NCI-H82 treated with DMSO at 0.1 percent for 48 hours (cell line): ENCODE measurements around the gene CXXC1.
"Not testable (repeated sequence)": the region's sequence is repeated elsewhere in the genome, so short reads cannot be mapped to it uniquely, and the experiment has no call there.

Source experiments
- DNase-seq: peaks from one replicate; lab custom pipeline; 2025; ENCODE audit not compliant: unreplicated experiment; lab: John Stamatoyannopoulos, UW

The CXXC1 gene

DNA sequence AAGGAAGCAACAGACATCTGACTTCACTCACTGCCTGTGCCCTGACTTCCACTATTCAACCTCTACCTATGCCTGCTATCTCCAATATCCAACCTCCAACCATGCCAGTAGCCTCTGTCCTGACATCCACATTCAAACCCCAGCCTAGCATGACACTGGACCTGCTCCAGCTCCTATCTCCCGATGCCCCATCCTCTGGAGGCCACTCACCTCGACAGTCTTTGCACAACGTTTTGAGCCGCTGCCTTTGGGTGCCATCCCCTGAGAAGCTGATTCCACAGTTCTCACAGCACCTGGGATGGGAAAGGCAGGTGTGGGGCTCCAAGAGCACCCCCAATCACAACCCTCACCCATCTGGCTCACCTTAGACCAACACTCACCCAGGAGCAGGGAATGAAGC, 11.0 kb downstream of the CXXC1 start:
- no peak for DNase-seq

DNA sequence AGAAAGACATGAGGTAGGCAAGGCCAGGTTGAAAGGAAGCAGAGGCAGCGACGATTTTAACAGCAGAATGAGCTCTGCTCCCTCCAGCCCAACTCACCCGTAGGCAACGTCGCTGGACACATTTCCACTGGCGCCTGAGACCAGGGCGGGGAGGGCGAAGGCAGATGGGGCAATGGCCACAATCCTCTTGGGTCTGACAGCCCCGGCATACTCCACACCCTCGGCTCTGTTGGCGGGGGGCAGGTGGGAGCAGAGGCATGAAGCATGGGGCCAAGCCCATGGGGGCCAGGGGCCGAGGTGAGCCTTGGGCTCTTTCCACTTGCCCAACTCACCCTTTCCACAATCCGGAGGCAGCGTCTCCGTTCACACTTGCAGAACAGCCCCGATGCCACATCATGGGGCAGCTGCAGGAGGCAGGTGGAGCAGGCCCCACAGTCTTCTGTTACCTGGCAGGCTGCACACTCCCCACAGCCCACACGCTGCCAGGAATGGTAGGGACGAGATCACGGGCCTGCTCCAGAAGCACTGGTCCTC, 11.9 kb downstream of the CXXC1 start:
- no peak for DNase-seq

DNA sequence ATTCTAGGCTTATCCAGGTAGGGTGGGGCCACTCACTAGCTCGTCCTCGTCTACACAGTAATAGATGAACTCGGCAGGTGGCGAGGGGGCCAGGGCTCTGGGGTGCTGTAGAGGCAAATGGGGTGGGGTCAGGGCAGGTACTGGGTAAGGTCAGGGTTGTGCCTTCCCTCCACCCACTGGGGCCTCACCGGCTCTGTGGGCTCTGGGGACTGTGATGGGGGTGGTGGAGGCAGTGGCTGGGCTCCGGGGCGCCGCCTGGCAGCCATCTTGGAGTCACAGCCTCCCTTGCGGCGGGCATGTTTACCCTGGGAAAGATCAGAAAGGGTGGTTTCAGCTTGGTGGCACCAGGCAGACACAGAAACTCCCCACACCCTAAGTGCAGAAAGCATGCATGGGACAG, 12.6 kb downstream of the CXXC1 start:
- DNase-seq, result no peak

DNA sequence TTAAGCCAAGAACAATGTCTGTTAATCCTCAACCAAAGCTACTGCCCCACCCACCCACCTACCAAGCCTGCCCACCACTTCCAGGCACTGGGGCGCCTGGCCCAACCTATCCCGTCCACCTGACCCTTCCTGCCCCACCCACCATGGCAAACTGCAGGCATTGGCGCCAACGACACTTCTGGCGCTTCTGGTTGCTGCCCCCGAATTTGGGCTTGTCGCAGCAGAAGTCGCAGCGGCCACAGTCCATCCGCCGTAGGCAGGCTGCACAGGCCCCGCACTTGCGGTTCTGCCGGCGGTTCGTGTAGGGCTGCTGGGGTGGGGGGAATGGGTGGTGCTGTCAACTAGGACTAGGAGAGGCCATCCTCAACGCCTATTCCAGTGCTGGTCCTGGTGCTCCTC, 13.4 kb downstream of the CXXC1 start:
- DNase-seq, result no peak

DNA sequence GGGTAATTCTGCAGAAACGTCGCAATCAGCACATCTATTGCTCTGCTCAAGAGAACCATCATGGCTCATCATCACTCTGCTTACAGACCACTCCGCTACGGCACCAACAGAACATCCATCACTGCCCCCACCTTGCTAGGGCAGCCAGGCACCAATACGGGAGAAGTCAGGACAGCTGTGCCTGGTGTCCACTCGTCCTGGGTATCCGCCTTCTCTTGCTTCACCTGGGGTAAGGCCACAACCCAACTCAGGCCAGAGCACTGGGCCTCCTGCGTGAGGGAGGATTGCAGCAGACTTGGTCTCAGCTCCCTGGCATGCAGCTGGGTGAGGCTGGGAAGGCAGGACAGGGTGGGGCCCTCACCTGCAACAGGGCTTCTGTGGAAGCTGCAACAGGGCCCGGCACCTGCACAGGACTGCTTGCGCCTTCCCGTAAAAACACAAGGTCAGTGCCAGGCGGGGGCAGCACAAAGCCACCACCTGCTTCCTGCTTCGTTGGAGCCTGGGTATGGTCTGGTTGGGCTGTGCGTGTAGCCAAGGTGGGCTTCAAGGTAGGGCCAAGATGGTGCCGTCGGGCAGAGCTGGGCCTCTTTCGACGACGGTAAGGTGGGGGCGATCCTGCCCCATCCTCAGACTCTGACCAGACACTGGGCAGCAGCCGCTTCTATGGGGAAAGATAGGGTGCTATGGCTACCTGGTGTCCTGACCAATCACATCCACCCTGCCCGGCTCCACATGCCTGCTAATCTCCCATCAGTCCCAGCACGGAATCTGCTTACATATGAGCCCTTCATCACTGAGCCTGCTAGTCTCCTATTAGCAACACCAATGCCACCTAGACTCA, 14.1 kb downstream of the CXXC1 start:
- DNase-seq, result no peak

DNA sequence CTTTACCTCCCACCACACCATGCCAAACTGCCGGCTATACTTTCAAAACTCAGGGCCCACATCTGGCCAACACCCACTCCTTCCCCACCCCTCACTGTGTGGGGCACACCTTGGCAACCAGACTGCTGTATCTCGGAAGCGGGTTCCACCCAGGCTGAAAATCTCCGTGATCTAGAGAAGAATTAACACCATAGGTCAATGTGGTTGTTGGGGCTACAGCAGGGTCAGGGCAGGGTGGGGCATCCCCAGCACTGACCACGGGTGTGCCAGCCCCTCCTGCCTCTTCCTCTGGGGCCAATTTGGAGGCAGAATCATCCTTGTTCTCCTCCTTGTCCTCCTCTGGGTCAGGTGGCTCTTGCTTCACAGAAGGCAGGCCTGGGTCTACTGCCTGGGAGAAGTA, 14.9 kb downstream of the CXXC1 start:
- no peak for DNase-seq

DNA sequence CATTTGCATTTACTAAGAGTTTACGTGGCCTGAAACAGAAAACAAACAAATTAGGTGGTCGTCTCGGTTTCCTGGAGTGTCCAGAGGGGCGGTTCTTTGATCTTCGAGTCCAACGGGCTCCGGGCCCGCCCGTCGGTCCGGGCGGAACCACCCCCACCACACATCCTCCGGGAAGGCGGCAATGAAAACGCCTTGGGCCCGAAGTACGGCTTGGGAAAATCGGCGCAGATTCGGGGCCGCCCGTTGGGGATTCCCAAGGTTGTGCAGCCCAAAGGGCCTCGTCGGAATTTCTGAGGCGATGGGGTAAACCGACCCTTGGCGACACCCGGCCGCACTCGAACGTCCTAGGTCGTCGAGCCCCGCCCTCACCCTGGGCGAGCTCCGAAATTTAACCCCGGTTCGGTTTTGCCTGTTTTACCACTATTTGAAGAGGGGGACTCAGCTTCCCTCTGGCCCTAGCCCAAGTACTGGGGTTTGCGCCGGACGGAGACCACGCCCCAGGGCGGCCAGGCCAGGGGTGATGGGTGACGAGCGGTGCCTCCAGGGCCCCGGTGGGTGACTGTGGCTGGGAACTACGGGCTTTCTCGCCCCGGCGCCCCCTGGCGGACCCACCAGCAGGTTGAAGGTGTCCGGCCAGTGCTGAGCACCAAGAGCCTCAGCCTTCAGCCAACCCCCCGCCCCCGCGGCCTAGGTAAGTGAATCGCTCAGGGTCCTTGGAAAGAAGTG, 19.3 kb downstream of the CXXC1 start:
- DNase-seq, result no peak

DNA sequence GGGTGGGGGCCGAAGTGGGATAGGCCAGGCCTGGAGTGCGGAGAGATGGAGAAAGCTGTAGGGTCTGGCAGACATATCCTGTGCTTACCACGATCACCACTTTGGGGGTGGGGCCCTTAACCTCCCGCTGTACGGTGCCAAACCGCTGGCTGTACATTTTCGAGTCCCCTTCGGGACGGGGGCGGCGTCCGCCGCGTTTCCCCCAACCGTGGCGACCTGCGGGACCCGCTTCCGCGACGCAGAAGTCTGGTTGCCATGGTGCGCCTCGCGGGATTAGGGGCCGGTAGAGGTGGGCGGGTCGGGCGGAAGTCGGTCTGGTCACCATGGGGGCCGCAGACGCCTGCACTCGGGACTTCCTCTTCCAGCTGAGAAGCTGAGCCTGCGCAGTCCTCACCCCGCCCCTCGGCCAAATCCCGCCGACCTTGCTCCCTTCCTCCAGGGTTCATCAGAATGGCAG, 21.2 kb downstream of the CXXC1 start, which contains the start of gene CFAP53:
Gene CFAP53 (minus strand): TSS at position 248 of the 457 bp plus-strand sequence. CDS start 91 bp downstream, at position 157.
- peak; percentile 64 for DNase-seq

DNA sequence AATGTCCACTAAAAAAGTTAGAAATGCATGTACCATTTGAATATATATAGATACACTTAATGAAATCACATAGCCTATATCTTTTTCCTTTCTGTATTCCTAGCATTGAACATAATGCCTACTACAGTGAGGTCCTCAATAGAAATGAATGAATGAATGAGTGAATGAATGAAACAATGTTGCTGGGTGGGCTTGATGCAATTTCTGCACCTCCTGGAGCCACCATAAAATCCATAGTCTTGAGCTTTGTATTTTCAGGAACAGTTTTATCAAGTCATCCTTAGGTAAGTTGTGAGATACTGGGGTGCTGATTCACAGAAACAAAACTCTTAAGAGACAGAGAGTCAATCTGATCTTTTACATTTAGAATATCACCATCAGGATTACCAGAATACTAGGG, 24.5 kb downstream of the CXXC1 start:
- DNase-seq, result no peak

DNA sequence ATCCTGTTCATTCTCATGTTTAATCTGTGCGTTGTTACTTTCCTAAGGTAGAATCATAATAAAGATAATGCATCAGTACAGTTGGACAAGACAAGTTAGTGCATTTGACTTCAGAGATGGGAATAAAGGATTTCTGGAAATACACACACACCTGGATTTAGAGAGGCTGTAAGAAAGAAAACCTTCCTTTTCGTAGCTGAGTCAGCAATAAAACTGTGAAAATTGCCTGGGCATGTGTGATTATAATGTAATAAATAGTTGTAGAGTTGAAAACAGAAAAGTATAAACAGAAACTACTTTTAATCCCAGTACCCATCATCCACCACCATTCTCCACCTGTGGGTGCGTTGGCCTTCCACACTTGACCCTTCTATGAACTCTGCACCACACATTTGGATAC, 36.6 kb downstream of the CXXC1 start:
- DNase-seq, result no peak

DNA sequence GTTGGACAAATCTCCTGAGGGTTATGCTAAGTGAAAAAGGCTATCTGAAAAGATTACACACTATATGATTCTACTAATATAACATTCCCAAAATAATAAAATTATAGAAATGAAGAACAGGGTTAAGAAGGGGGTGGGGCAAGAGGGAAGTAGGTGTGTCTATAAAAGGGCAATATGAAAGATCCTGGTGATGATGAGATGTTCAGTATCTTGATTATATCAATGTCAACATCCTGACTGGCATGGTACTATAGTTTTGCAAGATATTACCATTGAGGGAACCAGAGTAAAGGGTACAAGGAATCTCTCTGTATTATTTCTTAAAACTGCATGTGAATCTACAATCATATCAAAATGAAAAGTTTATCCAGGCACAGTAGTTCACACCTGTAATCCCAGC, 37.9 kb downstream of the CXXC1 start:
- no peak for DNase-seq

DNA sequence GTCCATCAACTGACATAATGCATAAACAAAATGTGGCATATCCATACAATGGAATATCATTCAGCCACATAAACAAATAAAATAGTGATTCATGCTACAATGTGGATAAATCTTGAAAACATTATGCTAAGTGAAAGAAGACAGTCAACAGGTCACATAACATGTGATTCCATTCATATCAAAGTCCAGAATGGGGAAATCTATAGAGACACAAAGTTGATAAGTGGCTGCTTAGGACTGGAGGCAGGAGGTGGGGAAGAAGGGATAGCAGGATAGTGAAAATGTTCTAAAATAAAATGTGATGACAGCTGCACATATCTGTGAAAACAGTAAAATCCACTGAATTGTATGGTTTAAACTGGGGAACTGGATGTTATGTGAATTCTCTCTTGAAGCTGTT, 39.9 kb downstream of the CXXC1 start:
- DNase-seq, result no peak

DNA sequence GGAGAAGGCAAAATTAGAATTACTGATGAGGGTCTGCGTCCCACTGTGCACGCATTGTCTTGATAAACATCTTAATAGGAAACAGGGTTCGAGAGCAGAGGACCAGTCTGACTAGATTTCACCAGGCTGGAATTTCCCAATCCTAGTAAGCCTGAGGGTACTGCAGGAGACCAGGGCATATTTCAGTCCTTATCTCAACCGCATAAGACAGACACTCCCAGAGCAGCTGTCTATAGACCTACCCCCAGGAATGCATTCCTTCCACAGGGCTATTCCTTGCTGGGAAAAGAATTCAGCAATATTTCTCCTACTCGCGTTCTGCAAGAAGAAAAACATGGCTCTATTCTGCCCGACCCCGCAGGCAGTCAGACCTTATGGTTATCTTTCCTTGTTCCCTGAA, 45.7 kb downstream of the CXXC1 start:
- not testable (repeated sequence) for DNase-seq

DNA sequence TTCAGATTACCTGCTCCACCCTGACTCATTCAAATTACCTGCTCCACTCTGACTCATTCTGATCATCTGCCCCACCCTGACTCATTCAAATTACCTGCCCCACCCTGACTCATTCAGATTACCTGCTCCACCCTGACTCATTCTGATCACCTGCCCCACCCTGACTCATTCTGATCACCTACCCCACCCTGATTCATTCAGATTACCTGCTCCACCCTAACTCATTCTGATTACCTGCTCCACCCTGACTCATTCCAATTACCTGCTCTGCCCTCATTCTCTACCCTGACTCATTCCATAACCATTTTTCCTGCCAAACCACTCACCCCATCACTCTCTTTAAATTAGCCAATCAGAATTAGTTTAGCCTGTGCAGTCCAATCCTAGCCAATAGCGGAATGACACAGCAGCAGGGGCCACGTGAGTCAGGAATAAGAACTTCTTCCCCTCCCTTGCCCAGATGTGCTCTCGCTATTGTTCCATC, 47.4 kb downstream of the CXXC1 start:
- no peak for DNase-seq

DNA sequence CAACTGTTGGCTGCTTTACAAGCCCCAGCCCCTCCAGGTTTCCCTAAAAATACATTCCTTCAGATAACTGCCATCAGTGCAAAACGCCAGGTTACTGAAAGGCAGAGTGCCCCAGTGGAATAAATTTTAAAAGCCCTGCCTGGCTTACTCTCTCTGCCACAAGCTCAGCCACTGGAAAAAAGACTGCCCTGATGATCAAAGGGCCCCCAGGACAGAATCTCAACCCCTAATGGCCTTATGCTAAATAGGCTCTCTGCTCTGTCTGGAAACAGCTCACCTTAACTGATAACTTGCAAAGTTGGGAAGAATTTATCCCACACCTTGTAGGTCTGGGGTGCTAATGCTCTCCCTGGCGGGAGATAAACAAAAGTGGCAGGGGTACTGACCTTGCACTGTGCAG, 55.1 kb downstream of the CXXC1 start:
- no peak for DNase-seq
